Natural killer cell treated with Interleukin-12 subunit alpha and Interleukin-12 subunit beta and Interleukin-15 and Interleukin-18, amount 100 ng/mL, for 72 hours (primary cell): ENCODE data around the gene DENND2A. TPM values are rescaled to one million over a fixed set of nuclear protein-coding genes. Genes with fewer than 3 reads are reported as not detected.
"Not testable (repeated sequence)": the region's sequence is repeated elsewhere in the genome, so short reads cannot be mapped to it uniquely, and the experiment has no call there.

ENCODE experiments used
- ATAC-seq, 2 donors: fragments of 150-1000 bp; cut with Tn5 transposase in 1 of 2; sonication (Bioruptor Pico), chemical (Tn5 transposase) in 1 of 2; 2 replicates each; pipeline ENCODE4 v1.10.0; 2021
- DNase-seq: peaks from one replicate; pipeline ENCODE4 v3.0.0; 2022; ENCODE audit warnings: low spot score
- H3K27ac Mint-ChIP-seq, 2 donors: 1 replicate in 1 of 2; 2 replicates in 1 of 2; pipeline ENCODE4 v1.8.0; 2022; ENCODE audit warnings: mixed read lengths in 2 of 2, mild to moderate bottlenecking in 1 of 2, moderate library complexity in 1 of 2
- H3K27me3 Mint-ChIP-seq, 2 donors: 1 replicate in 1 of 2; 2 replicates in 1 of 2; pipeline ENCODE4 v1.8.0; 2022; ENCODE audit warnings: mixed read lengths in 2 of 2
- H3K36me3 Mint-ChIP-seq: one replicate; pipeline ENCODE4 v1.8.0; 2022; ENCODE audit warnings: mixed read lengths
- H3K4me1 Mint-ChIP-seq, 2 donors: 1 replicate in 1 of 2; 2 replicates in 1 of 2; pipeline ENCODE4 v1.8.0; 2022; ENCODE audit warnings: low read depth in 2 of 2, mixed read lengths in 2 of 2, mild to moderate bottlenecking in 1 of 2
- H3K4me3 Mint-ChIP-seq: one replicate; pipeline ENCODE4 v1.8.0; 2022; ENCODE audit warnings: mixed read lengths
- H3K9me3 Mint-ChIP-seq: 2 replicates; pipeline ENCODE4 v1.8.0; 2022; ENCODE audit warnings: mixed read lengths
- total RNA-seq, 2 donors: library from RNA; stranded (reverse); gene quantifications; one replicate each; pipeline ENCODE4 v1.2.3, GENCODE V29; 2022

The DENND2A gene
- total RNA-seq, 2 donors from 2014 or later: not detected

- no peaks in the 10 kb centered on the region for H3K36me3 Mint-ChIP-seq
- ATAC-seq (no peak), DNase-seq (no peak)
- no peak overlapping the region for H3K4me3 Mint-ChIP-seq
- H3K4me1 Mint-ChIP-seq: no peaks in the 10 kb centered on the region
- H3K9me3 Mint-ChIP-seq: no peaks in the 10 kb centered on the region
- peaks cover 5 to 7% of the 10 kb centered on the region in 2 donors for H3K27me3 Mint-ChIP-seq
- H3K27ac Mint-ChIP-seq: no peak overlapping the region
These were observed 77.6 kb downstream of the DENND2A start for GRCh38 chr7:140562926-140563481.

- no peak overlapping the region for H3K4me3 Mint-ChIP-seq
- H3K9me3 Mint-ChIP-seq: no peaks in the 10 kb centered on the region
- H3K4me1 Mint-ChIP-seq: no peaks in the 10 kb centered on the region
- no peaks in the 10 kb centered on the region for H3K36me3 Mint-ChIP-seq
- no peak for DNase-seq
- no peak overlapping the region for H3K27ac Mint-ChIP-seq
- no peak for ATAC-seq
- H3K27me3 Mint-ChIP-seq: peaks cover 5 to 7% of the 10 kb centered on the region in 2 donors
These were observed 81.2 kb downstream of the DENND2A start for GRCh38 chr7:140559410-140559809.

- Mint-ChIP-seq H3K4me1 (no peaks in the 10 kb centered on the region), H3K27ac (no peak overlapping the region), H3K4me3 (no peak overlapping the region), H3K27me3 (peaks cover under 1 to 2% of the 10 kb centered on the region in 2 donors), H3K36me3 (no peaks in the 10 kb centered on the region), H3K9me3 (no peaks in the 10 kb centered on the region)
- ATAC-seq (no peak), DNase-seq (no peak)
These were observed 82.6 kb downstream of the DENND2A start for GRCh38 chr7:140557809-140558518.

GRCh38 chr7:140557069-140557468 lies 83.5 kb downstream of the DENND2A start:
- Mint-ChIP-seq H3K4me1 (no peaks in the 10 kb centered on the region), H3K36me3 (no peaks in the 10 kb centered on the region), H3K4me3 (no peak overlapping the region), H3K27me3 (peaks cover 0 to 4% of the 10 kb centered on the region in 2 donors), H3K9me3 (no peaks in the 10 kb centered on the region), H3K27ac (no peak overlapping the region)
- ATAC-seq (no peak), DNase-seq (no peak)

- not testable (repeated sequence) for H3K4me1 Mint-ChIP-seq, H3K9me3 Mint-ChIP-seq, ATAC-seq
These were observed 87.4 kb downstream of the DENND2A start for GRCh38 chr7:140553236-140553635.

GRCh38 chr7:140552240-140552679 lies 88.4 kb downstream of the DENND2A start:
- Mint-ChIP-seq H3K4me3 (no peak overlapping the region), H3K36me3 (no peaks in the 10 kb centered on the region), H3K27me3 (peaks cover 0 to 2% of the 10 kb centered on the region in 2 donors), H3K27ac (no peak overlapping the region), H3K9me3 (no peaks in the 10 kb centered on the region), H3K4me1 (no peaks in the 10 kb centered on the region)
- ATAC-seq (no peak), DNase-seq (no peak)

More at GRCh38 chr7:140553236-140553635, 87.4 kb downstream of the DENND2A start:
- not testable (repeated sequence) for H3K4me3 Mint-ChIP-seq, H3K27me3 Mint-ChIP-seq, H3K36me3 Mint-ChIP-seq, DNase-seq, H3K27ac Mint-ChIP-seq

GRCh38 chr7:140551355-140552239 lies 89.0 kb downstream of the DENND2A start:
- Mint-ChIP-seq H3K36me3 (no peaks in the 10 kb centered on the region), H3K4me1 (no peaks in the 10 kb centered on the region), H3K4me3 (no peak overlapping the region), H3K27me3 (peaks cover 0 to 2% of the 10 kb centered on the region in 2 donors), H3K27ac (no peak overlapping the region), H3K9me3 (no peaks in the 10 kb centered on the region)
- DNase-seq: no peak
- ATAC-seq: no peak

- Mint-ChIP-seq H3K27me3 (peaks cover 5 to 11% of the 10 kb centered on the region in 2 donors), H3K36me3 (no peaks in the 10 kb centered on the region), H3K27ac (no peak overlapping the region), H3K4me3 (no peak overlapping the region), H3K9me3 (no peaks in the 10 kb centered on the region), H3K4me1 (no peaks in the 10 kb centered on the region)
- ATAC-seq (no peak), DNase-seq (no peak)
These were observed 93.7 kb downstream of the DENND2A start for GRCh38 chr7:140546947-140547346.

- H3K27ac Mint-ChIP-seq: no peak overlapping the region
These were observed 96.2 kb downstream of the DENND2A start for GRCh38 chr7:140544388-140544826.

GRCh38 chr7:140542228-140542603 lies 98.4 kb downstream of the DENND2A start:
- no peaks in the 10 kb centered on the region for H3K4me1 Mint-ChIP-seq
- ATAC-seq (no peak), DNase-seq (no peak)
- H3K27ac Mint-ChIP-seq: no peak overlapping the region
- H3K36me3 Mint-ChIP-seq: no peaks in the 10 kb centered on the region
- no peak overlapping the region for H3K4me3 Mint-ChIP-seq
- H3K9me3 Mint-ChIP-seq: no peaks in the 10 kb centered on the region
- peaks cover 5 to 16% of the 10 kb centered on the region in 2 donors for H3K27me3 Mint-ChIP-seq

More at GRCh38 chr7:140544388-140544826, 96.2 kb downstream of the DENND2A start:
- H3K27me3 Mint-ChIP-seq: peaks cover 5 to 16% of the 10 kb centered on the region in 2 donors
- no peak for ATAC-seq
- no peaks in the 10 kb centered on the region for H3K9me3 Mint-ChIP-seq
- no peak for DNase-seq
- no peak overlapping the region for H3K4me3 Mint-ChIP-seq
- no peaks in the 10 kb centered on the region for H3K4me1 Mint-ChIP-seq
- H3K36me3 Mint-ChIP-seq: no peaks in the 10 kb centered on the region

GRCh38 chr7:140541513-140542227 lies 98.9 kb downstream of the DENND2A start:
- DNase-seq (no peak), ATAC-seq (no peak)
- Mint-ChIP-seq H3K4me1 (no peaks in the 10 kb centered on the region), H3K9me3 (no peaks in the 10 kb centered on the region), H3K36me3 (no peaks in the 10 kb centered on the region), H3K4me3 (no peak overlapping the region), H3K27ac (no peak overlapping the region), H3K27me3 (peaks cover 5 to 16% of the 10 kb centered on the region in 2 donors)

- Mint-ChIP-seq H3K9me3 (no peaks in the 10 kb centered on the region), H3K27me3 (peaks cover 5 to 16% of the 10 kb centered on the region in 2 donors), H3K27ac (no peak overlapping the region), H3K4me1 (no peaks in the 10 kb centered on the region), H3K4me3 (no peak overlapping the region), H3K36me3 (no peaks in the 10 kb centered on the region)
- DNase-seq (no peak), ATAC-seq (no peak)
These were observed 99.5 kb downstream of the DENND2A start for GRCh38 chr7:140541176-140541512.

- Mint-ChIP-seq H3K9me3 (no peaks in the 10 kb centered on the region), H3K4me3 (no peak overlapping the region), H3K27me3 (peaks cover 0 to 16% of the 10 kb centered on the region in 2 donors), H3K36me3 (no peaks in the 10 kb centered on the region), H3K4me1 (no peaks in the 10 kb centered on the region), H3K27ac (no peak overlapping the region)
- DNase-seq: no peak
- no peak for ATAC-seq
These were observed 100.4 kb downstream of the DENND2A start for GRCh38 chr7:140540136-140540777.
